Adipose tissue (tissue), 3 donors: ENCODE measurements around the gene IPO9. TPM values are rescaled to one million over a fixed set of nuclear protein-coding genes. Genes with fewer than 3 reads are reported as not detected.

ENCODE experiments used
- H3K27ac ChIP-seq: one replicate; pipeline ENCODE4 v1.5.1; 2013; ENCODE audit warnings: low read depth, low read length
- WGBS, 3 donors: extraction: QIAGEN DNeasy Blood & Tissue Kit; methylation state at CpG; one replicate each; pipeline ENCODE4 v1.1.7; 2013; 5-methylcytosine and 5-hydroxymethylcytosine counted together
- polyA plus RNA-seq, 3 donors: library from polyadenylated mRNA; stranded (reverse); fragments of 200-250 nt; gene quantifications; one replicate each; pipeline ENCODE4 v1.2.3, GENCODE V29; 2013
- donor health status: healthy with polysubstance abuse.
- donor health status: Bipolar disorder and iron deficiency.
- donor health status: healthy.

The IPO9 gene
- 10 to 100 TPM in 2 of 3 donors, 1 to 10 TPM in 1; 7.2 to 20.9 (median 14.2) TPM for polyA plus RNA-seq

DNA sequence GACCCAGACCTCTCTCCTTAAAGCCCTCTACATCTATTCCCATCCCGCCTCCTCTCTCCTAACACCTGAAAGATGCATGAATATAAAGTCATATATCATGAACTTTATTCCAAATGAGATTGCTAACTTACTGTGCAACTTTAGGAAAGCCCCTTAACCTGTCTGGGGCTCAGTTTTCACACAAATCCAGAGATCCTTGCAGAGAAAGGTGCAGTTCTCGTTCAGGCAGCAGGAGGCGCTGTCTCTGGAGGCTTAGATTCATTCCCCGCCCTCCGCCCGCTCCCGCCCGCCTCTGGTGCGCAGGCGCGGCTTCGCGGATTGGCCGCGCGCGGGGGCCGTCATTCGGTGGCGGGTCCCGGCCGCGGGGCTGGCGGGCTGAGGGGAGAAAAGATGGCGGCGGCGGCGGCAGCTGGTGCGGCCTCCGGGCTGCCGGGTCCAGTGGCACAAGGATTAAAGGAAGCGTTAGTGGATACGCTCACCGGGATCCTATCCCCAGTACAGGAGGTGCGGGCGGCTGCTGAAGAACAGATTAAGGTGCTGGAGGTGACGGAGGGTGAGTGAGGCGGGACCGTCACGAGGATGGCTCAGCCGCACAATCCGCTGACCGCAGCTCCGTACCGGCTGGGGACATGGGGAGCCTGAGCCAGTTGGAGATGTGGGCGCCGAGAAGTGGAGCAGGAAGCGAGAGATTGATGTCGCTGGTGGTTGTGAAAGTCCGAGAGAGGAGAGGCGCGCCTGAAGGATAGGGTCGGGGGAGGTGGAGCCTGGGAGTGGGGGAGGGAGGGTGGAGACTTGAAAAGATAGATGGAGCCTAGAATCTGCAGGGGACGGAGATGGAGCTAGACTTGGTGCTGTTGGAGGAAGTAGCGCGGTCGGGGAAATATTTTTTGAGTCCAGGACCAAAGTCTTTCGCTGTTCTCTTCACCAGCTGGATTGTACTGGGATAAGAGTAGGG, at the start of gene IPO9:
IPO9 (plus strand) TSS at position 338 of the 955 bp plus-strand sequence; CDS start at position 391, 53 bp downstream.
- 1 to 2% (median 2%) methylated on average over 57 to 58 of the region's 58 CpGs for WGBS, 3 donors
- H3K27ac ChIP-seq = peak within 1 kb of the TSS; percentile 32

DNA sequence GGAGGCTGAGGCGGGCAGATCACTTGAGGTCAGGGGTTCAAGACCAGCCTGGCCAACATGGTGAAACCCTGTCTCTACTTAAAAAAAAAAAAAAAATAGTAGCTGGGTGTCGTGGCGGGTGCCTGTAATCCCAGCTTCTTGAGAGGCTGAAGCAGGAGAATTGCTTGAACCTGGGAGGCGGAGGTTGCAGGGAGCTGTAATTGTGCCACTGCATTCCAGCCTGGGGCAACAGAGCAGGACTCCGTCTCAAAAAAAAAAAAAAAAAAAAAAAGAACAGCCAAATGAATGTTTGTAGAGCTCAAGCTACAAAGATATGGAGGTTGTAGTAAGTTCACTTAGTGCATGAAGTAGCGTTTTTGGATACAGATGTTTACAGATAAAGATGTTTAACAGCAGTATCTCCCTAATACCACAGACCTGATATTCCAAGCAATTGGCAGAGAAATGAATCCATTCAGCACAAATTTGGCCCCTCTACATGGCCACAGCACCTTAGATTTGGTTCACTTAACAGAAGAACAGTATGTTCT, 49.5 kb upstream of the IPO9 start:
- WGBS, 3 donors = 77 to 85% (median 82%) methylated on average over 6 of the region's 6 CpGs
- H3K27ac ChIP-seq = no peak overlapping the region

GRCh38 chr1:201780952-201781351, 48.0 kb upstream of the IPO9 start:
- H3K27ac ChIP-seq = no peak overlapping the region
- 92 to 97% (median 94%) methylated on average over 6 of the region's 6 CpGs for WGBS, 3 donors

- no peak overlapping the region for H3K27ac ChIP-seq
- 52 to 63% (median 62%) methylated on average over 1 of the region's 1 CpG for WGBS, 3 donors
Observed at GRCh38 chr1:201781437-201781836, 47.5 kb upstream of the IPO9 start.

GRCh38 chr1:201782353-201782752, 46.6 kb upstream of the IPO9 start:
- no peak overlapping the region for H3K27ac ChIP-seq
- 92 to 97% (median 93%) methylated on average over 12 of the region's 12 CpGs for WGBS, 3 donors

- 87 to 92% (median 90%) methylated on average over 2 of the region's 2 CpGs for WGBS, 3 donors
- no peak overlapping the region for H3K27ac ChIP-seq
Observed at GRCh38 chr1:201783058-201783457, 45.9 kb upstream of the IPO9 start.

GRCh38 chr1:201783572-201783971, 45.4 kb upstream of the IPO9 start:
- H3K27ac ChIP-seq = no peak overlapping the region
- WGBS, 3 donors = 90 to 92% (median 92%) methylated on average over 6 of the region's 6 CpGs

- WGBS, 3 donors = 88 to 96% (median 95%) methylated on average over 2 of the region's 2 CpGs
Observed at GRCh38 chr1:201785291-201785690, 43.7 kb upstream of the IPO9 start.

DNA sequence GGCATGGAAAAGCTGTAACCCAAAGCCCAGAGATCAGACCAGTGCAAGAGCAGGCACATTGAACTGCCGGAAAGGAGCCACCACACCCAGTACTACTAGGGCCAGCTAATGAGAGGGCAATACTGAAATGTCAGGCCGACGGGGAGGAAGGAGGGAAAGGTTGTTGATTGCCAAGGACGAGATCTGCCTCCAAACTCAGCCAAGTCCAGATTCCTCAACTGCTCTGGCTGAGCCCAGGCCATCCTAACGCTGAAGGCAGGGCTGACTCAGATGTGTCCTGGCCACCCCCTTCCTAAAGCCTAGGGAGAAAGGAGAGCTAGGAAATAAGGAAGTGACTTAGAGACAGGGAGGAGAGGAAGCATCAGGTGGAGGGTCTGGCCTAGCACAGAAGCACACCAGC, 42.1 kb upstream of the IPO9 start:
- 57 to 83% (median 63%) methylated on average over 5 of the region's 5 CpGs for WGBS, 3 donors
- H3K27ac ChIP-seq = no peak overlapping the region

More at GRCh38 chr1:201785291-201785690, 43.7 kb upstream of the IPO9 start:
- H3K27ac ChIP-seq = no peak overlapping the region

- no peak overlapping the region for H3K27ac ChIP-seq
- 94 to 97% (median 96%) methylated on average over 18 of the region's 18 CpGs for WGBS, 3 donors
Observed at GRCh38 chr1:201788296-201788695, 40.7 kb upstream of the IPO9 start.

DNA sequence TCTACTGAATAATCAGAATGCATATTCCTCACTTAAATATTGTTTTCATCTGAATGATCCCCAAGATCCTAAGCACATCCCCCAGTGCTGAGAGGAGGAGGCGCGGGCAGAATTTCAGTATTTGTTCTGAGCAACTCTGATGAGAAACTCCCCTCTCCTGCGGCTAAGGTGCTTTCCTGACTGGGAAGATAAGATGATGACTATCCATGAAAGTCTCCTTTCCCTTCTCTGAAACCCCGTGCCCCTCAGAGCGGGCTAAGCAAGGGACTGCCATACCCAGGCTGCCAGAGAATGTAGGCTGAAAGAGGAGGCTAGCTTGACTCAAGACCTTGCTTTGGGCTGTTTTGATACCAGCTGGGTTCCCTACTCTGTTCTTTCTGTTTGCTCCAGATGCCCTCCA, 39.7 kb upstream of the IPO9 start:
- WGBS, 3 donors = 93 to 97% (median 94%) methylated on average over 5 of the region's 5 CpGs
- H3K27ac ChIP-seq = no peak overlapping the region

GRCh38 chr1:201790261-201790660, 38.7 kb upstream of the IPO9 start:
- no peak overlapping the region for H3K27ac ChIP-seq
- 36 to 69% (median 48%) methylated on average over 2 of the region's 2 CpGs for WGBS, 3 donors

GRCh38 chr1:201791051-201791778, 37.7 kb upstream of the IPO9 start:
- H3K27ac ChIP-seq = no peak overlapping the region
- 25 to 62% (median 29%) methylated on average over 8 of the region's 8 CpGs for WGBS, 3 donors

DNA sequence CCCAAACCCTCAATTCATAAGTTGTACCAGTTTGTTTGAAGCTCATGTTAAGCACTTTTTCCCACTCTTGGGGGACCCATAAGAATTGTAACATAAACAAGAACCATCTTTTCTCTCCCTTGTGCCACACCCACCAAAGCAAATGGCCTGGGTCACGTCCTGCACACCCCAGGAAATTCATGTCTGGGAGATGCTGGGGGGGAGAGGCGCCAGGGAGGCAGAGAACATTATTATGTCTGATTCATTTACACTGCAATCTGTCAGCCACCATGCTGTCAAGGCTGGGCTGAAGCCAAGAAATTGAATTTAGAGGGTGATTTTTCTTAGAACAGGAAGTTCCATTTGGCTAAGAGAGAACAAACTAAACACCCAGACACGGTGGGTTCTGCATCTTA, 37.2 kb upstream of the IPO9 start:
- H3K27ac ChIP-seq = no peak overlapping the region
- whole genome bisulfite sequencing, 3 donors = 5 to 45% (median 18%) methylated on average over 3 of the region's 3 CpGs

DNA sequence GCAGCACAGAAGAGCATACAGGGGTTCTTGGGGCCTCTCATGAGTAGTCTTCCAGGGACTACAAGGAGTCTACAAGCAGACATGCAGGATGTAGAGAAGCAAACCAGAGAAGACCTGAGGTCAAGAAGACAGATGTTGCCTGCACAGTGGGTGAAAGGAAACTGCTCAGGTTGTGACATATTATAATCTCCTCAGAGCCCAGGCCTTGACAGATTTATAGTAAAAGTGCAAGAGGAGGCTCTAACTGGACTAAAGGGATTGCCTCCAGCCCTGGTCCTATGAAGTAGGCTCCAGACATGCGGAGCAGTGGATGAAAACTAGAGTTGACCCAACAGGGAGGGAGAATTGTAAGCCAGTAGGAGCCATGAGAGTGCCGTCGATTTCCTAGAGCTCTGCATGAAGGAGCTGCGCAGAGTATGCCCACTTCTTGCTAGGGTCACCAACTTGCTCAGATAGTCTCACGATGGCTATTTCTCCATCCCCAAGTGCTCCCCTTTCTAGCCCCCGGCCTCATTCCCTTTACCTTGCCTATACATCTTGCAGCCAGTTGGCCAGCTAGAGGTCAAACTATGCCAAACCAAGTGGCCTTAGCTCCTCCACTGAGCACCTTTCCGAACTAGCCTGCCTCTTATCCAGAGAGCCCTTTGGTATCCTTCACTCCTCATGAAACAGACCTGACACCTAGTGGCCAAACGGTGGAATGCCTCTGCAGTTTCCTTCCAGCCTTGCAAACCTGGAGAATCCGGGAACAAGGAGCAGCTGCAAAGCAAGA, 36.2 kb upstream of the IPO9 start:
- no peak overlapping the region for H3K27ac ChIP-seq
- WGBS, 3 donors = 47 to 59% (median 52%) methylated on average over 9 of the region's 9 CpGs

DNA sequence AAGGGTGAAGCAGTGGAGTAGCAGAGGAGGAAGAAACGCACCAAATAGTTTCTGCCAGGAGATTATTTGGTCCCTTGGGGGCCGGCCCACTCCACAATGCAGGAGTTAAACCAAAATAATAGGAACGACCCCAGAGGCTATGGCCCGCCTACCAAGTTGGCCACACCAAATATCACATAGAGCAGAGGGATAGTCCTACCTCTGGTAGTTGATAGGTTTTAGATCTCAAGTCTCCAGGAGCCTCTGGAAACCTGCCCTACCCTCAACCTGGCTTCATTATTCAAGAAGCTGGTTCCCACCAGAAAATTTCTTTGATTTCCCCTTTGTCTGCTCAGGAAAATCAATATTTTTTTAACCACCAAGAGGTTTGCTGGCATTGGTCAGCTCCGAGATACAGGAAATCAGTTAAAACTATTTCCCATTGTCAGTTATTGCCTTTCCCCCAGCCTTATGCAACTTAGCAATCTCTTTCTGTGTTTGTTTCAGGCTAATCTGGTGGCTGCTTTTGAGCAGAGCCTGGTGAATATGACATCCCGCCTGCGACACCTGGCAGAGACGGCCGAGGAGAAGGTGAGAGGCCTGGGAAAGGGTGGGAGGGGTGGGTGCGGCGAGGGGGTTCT, 35.5 kb upstream of the IPO9 start:
- H3K27ac ChIP-seq = no peak overlapping the region
- WGBS, 3 donors = 64 to 70% (median 67%) methylated on average over 11 of the region's 11 CpGs

DNA sequence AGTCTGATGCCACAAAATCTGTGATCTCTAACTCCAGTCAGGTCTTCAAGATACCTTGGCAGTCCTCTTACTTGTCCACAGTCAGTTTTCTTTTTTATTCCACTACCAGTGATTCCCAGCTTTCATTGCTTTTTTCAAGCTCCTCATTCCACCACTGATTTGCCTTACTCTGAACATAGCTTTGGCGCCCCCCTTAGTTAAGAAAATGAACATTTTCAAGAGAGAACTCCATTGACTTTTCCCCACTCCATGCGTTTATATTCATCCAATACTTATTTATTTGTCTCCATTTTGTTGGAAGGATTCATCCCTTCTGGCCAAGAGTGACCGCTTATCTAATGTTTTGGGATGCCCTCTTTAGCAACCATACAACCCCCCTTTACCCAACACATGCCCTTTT, 33.9 kb upstream of the IPO9 start:
- H3K27ac ChIP-seq = no peak overlapping the region
- WGBS, 3 donors = 67 to 74% (median 74%) methylated on average over 3 of the region's 3 CpGs

GRCh38 chr1:201800246-201800645, 28.7 kb upstream of the IPO9 start:
- no peak overlapping the region for H3K27ac ChIP-seq
